SH-SY5Y (cell line): Measurements from ENCODE around the gene TEX13D.

Experiments
- GATA2 ChIP-seq: IDR thresholded peaks from 2 replicates; pipeline ENCODE4 v1.6.1; 2011; ENCODE audit warnings: mild to moderate bottlenecking, low read depth, low read length
- GATA3 ChIP-seq: IDR thresholded peaks from 2 replicates; pipeline ENCODE4 v1.6.1; 2011; ENCODE audit warnings: low read depth, mild to moderate bottlenecking, low read length, moderate library complexity

GRCh38 chrX:124332481-124333424, at the start of gene TEX13D:
- TF ChIP-seq GATA2 (no peak), GATA3 (no peak)
